GM18868 (cell line): ENCODE results near the gene POFUT2.

ENCODE experiments used
- ATAC-seq: cut with Tn5 transposase; IDR thresholded peaks from one replicate; pipeline ENCODE4 v1.9.1; 2021; ENCODE audit warnings: mild to moderate bottlenecking, moderate library complexity; ENCODE audit not compliant: unreplicated experiment

The POFUT2 gene

DNA sequence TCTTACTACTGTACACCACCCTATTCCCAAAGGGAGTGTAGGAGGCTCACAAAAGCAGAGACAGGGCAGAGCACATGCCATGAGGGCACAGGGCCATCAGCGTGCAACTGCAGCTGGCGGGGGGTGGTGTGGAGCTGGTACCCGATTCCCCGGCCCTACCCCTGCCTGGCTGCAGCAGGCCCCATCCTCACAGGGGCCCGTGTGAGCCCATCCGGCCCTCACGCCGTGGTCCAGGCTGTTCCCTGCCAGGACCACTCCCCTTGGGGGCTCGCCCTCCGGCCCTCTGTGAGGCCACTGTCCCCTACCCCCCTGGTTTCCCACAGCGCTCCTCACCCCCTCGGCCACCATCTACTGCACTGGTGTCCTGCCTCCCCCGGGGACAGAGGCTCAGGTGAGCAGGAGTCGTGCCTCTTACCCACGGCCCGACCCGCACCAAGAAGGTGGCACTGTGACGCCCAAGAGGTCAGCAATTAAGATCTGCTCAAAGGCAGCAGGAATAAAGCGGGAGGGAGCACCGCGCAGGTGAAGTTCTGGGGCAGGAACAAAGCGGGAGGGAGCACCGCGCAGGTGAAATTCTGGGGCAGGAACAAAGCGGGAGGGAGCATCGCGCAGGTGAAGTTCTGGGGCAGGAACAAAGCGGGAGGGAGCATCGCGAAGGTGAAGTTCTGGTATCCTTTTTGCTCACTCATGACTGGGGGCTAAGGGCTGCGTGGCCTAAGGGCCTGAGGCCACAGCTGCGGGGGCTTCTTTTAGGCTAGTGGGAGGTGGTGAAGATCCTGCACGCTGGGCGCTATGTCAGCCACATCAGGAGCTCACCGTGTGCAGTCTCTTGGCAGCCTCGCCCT, 3.9 kb downstream of the POFUT2 start:
- ATAC-seq: no peak

DNA sequence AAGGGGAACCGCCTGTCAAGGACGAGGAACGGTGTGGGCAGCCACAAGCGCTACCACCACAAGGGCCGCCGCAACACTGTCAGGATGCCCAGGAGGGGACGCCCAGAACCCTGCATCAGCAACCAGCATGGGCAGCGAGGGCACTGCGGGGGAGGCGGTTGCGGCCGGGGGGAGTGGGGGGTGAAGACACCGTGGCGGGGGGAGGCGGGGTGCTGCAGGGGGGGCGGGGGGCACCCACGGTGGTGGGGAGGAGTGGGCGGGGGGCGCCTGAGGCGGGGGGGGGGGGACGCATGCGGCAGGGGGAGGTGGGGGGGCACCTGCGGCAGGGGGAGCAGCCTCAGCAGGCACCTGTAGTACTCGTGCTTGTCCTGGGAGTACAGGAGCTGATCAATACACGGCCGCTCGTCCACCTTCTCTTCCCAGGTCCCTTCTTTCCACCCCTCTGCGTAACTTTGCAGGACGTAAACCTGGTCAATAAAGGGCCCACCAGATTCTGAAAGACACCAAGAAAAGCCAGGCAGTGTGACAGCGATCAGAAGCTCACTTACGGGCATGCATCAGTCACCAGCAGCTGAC, 4.6 kb downstream of the POFUT2 start:
- no peak for ATAC-seq

DNA sequence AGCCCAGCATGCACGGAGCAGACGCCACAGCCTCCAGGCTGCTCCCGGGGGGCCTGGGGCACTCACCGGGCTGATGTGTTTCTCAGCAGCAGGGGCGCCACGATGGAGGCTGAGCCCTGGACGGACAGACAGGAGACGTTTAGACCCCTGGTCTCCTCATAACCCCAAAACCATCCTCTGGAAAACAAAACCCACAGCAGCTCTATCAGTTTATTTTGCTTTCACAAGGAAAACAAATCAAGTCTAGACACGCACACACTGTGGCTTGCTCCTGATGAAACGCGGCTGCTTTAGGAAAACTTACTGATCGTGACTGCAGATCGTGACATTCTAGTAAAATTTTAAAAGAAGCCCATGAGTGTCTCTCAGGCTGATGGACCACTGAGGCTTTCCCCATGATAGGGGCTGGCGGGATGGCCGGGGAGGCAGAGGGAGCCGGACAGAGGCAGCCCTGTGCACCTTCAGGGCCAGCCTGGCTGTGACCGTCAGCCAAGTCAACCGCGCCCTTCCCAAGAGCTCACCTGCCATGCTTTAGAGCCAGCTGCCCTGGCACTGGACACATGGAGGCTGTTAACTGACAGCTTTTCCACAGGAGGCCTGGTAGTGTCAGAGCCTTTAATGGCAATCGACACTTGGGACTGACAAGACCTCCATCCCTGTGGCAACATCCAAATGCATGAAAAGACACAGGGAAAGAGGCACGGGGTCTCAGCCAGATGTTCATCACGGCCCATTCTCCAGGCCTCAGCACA, 5.2 kb downstream of the POFUT2 start:
- ATAC-seq: no peak

DNA sequence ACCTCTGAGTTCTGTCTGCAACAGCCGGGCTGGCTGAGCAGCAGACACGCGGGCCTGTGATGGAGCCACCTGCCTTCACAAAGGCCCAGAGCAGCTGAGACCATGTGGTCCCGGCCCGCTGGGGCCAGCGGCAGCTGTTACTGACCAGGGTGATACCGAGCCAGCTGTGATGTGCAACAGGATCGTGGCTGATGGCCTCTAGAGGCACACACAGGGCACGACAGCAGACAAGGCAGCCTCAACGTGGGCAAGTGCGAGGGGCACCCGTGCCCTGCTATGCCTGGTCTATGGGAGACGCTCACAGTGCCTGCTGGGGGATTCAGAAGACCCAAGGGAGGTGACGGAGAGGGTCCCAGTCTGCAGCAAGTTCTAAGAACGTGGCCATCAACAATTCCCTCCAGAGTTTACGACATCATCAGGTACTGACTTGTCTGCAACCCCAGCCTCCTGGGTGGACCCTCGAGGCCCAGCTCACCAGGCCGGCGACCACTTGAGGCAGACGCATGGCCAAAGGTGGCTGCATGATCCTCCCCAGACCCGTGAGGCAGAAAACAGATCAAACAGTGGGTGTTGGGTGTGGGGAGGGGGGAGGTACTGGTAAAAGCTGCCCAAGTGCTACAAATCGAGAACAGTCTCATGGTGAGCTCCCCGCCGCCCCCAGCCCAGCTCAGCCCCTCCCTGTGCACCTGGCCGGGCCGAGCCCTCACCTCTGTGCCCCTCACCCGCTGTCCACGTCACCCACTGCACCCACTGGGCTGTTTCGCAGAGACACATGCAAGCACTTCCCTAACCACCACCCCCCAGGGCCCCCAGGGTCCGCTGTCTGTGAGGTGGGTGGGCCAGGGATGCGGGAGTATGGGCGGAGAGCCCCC, 6.0 kb downstream of the POFUT2 start:
- no peak for ATAC-seq

DNA sequence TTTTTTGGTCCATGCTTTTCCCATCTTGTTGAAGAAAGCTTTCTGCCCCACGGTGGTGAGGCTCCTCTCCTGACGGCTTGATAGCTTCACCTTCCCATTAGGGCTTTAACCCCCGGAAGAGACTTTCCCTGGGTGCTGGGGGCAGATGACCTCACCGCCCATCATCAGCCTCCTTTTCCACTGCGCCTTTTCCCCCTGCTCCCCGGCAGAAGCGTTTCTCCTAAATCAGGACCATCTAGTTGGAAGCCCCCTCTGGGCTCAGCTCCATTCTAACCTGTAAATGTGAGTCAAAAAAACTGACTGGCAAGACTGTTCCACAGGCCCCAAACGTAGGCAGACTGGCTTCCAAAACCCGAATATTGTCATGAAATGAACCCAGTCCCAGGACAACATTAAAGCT, 6.7 kb downstream of the POFUT2 start:
- ATAC-seq: no peak

DNA sequence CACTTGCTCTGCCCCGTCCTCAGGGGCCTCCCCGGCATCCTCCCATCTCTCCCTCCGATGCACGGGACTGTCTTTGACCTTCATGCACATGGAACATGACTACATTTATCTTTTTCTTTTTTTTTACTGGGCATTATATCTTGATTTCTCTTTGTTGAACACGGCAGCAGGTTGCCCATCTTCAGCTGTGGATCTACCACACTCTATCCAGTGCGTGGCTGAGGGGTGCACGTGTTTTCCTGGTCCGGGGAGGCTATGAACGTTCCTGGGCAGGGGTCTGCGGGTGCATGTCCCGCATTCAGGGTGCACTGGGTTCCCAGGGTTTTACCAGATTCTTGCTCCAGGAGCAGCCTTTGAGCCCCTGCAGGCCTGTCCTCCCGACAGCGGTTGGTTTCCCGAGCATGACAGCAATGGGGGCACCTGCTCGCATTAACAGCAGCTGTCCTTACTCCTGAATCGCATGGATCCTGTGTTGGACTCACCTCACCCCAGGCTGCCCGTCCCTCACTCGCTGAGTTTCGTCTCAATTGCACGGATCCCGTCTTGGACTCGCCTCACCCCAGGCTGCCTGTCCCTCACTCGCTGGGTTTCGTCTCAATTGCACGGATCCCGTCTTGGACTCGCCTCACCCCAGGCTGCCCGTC, 7.4 kb downstream of the POFUT2 start:
- no peak for ATAC-seq

DNA sequence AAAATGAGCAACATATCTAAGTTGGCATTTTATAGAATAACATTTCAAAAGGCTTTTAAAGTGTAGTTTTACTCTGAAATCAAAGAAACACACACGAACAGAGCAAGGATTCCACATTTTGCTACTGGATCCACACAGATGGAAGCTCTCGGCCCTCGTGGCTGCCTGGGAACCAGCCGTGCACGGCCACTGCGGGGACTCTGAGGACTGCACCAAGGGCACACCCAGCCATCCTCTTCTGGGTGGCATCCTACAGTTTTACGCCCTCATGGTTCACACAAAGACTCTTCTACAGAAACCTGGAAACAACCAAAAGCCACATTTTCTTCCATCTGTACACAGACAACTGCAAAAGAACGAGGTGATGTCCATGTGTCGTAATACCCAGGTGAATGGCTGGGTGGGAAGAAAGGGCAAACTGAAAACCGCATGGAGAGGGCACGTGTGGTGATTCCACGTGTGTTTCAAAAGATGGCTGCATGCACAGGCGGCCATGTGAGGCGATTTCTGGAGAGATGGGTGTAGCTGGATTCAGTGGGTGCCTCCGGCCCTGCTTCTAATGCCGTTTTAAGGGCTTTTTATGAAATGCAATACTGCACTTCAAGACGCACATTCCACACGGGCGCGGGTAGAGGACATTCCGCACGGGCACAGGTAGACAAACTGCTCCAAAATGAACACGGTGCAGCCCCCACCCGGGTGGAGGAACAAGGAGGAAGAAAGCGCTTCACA, 8.1 kb downstream of the POFUT2 start:
- ATAC-seq: no peak

DNA sequence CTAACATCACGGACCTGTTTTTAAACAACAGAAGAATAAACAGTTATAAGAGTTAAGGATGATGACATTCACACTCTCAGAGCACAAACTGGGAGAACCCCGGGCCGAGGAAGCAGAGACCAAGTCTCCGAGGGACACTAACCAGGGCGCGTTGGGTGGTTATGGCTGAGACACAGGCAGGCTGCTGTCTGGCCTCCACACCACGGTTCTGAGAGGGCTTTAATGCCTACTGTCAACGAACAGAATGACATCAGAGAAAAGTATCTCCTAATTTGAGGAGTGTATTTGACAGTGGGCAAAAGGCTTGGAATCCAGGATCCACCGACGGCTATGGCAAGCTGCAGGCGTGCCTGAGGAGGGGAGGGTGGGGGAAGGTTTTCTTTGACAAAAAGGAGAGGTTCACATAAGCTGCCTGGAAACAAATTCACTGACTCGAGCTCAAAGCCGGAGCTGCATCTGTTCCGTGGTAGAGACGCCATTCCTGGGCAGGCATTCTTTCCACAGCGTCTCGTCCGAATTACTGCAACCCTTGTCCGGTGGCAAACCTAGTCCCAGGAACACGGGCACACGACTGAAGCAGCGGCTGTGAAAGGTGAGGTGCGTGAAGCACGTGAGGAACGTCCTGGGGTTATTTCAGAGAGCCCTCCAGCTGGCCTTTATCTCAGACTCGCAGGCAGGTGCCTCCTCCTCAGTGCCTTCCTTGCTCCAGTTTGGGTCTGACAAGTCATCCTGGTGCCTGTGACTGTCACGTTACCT, 9.4 kb downstream of the POFUT2 start:
- ATAC-seq: no peak

DNA sequence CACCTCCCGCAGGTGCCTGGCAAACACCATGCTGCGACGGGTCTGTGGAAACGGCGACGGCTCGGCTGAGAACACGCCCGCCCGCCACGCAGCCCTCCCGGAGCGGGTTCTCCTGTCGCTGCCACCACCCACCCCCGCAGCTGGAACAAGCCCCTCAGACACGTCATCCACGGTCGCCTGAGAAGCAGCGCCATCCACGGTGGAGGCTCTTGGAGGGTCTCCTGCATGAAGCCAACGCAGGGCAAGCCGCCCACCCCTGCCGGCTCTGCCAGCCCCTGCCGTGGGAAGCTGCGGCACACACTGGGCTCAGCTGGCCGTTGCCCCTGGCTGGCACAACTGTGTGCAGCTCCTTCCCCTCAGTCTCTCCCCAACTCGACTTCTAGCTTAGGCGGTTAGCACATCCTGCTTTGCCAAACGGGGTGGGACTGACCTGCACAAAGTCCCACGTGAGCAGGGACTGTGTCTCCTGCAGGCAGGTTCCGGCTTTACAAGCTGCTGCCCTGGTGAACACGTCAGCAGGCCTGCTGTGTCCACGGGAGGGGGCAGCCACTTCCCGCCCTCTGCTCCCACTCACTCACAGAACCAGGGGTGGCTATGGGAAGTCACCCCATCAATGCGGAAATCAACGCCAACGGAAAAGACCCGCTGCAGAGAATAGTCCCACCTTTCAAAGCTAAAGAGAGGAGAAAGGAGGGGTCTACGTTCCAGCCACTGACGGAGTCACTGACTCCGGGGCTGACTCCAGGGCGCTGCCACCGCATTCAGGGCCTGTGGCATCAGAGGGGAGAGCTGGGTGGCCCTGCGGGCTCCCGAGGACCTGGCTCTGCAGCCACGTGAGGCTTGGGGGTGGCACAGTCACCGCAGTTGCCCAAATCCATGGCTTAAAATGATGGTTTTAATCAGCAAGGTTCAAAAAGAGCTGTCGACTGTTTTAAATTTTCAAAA, 10.3 kb downstream of the POFUT2 start:
- no peak for ATAC-seq

DNA sequence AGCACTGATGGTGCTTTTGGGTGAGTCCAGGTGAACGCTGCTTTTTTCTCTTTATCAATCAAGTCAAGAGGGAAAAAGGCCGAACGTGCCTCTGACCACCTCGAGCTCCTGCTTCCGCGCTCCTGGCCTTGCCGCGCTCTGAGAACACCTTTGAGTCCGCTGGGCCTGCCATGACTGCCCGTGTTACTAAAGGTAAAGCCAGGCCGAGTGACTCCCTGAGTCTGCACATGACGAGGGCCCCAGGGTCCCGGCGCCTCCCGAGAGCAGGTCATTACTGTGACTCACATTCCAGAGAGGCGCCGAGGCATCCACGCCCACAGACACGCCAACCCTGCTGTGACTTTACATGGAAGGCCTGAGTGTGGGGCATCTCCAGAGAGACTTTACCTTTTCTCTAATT, 11.1 kb downstream of the POFUT2 start:
- no peak for ATAC-seq

DNA sequence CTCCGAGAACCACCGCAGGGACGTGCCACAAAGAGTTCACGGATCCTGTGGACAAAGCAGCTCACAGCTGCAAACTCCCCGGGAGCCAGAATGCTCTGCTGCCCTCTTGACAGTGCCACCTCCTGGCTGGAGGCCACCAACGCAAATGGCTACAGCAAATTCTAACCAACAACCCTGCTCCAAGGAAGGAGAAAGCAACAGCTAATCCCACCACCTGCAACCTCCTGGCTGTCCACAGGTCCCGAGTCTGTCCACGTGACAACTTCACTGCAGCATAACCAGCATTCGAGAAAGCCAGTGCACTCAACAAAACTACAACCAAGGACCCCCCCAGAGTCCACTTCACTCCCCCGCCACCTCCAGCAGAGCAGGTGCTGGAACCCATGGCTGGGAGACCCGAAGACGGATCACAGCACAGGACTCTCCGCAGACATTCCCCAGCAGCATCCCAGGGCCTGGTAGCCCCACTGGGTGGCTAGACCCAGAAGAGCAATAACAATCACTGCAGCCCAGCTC, 17.3 kb downstream of the POFUT2 start:
- ATAC-seq: no peak

DNA sequence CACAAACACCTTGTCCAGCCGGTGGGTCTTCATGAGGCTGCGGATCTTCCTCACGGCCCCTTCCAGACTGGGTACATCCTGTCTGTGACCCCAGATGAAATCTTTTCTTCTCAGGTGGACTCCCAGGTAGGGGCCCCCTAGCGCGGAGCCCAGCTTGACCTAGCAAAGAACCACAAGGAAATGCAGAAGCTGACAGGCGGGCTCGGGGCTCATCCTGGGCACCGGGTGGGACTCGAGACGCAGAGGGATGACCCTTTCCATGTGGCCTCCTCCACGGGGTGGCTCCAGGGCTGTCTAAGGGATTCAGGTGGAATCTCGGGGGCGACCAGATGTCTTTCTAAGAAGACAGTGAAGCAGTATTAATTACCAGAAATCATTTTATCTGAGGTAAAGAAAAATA, 17.8 kb downstream of the POFUT2 start:
- ATAC-seq: no peak

DNA sequence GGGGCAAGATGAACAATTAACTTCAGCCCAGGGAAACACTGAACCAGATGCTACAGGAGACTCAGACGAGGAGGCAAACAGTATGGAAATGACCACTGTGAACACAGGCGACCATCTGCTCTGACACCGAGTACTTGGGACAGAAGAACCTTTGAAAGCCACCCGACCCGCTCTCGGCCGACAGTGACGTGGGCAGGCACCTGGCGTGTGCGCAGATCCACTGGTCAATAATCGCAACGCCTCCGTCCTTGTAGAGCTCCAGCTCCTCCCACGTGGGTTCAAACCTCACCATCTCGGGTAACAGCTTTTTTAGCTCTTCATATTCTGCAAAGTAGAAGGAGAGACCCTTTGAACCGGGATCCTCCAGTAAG, 20.3 kb downstream of the POFUT2 start:
- no peak for ATAC-seq

DNA sequence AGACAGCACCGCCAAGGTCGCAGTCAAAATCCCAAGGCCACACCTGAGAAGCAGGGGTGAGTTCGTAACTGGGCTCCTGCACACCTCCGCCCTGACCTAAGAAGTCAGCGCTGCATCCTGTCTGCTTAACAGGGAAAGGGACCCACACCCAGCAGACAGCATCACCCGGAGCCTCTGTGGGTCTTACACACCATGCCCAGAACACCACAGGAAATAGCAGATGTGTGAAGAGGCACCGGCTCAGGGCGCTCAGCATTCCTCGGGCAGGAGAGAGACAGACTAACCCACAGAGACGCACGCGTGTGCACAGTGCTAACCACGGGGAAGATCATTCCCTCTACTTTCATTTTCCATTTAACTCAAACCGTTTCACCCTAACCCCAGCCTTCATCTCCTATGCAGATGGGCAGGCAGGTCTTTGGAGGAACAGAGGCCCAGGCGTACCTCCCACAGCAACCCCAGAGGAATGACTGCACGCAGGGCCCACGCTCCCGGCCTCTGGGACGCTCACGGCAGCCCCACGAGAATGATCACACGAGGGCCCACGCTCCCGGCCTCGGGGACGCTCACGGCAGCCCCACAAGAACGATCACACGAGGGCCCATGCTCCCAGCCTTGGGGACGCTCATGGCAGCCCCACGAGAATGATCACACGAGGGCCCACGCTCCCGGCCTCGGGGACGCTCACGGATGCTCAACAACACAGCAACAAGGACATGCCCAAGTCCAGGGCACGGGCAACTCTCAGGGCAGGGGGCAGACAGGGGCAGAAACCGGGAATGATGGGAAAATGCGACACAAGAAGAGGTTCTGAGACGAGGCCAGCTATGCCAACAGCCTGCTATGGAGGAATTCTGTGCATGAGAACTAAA, 20.9 kb downstream of the POFUT2 start:
- ATAC-seq: no peak

DNA sequence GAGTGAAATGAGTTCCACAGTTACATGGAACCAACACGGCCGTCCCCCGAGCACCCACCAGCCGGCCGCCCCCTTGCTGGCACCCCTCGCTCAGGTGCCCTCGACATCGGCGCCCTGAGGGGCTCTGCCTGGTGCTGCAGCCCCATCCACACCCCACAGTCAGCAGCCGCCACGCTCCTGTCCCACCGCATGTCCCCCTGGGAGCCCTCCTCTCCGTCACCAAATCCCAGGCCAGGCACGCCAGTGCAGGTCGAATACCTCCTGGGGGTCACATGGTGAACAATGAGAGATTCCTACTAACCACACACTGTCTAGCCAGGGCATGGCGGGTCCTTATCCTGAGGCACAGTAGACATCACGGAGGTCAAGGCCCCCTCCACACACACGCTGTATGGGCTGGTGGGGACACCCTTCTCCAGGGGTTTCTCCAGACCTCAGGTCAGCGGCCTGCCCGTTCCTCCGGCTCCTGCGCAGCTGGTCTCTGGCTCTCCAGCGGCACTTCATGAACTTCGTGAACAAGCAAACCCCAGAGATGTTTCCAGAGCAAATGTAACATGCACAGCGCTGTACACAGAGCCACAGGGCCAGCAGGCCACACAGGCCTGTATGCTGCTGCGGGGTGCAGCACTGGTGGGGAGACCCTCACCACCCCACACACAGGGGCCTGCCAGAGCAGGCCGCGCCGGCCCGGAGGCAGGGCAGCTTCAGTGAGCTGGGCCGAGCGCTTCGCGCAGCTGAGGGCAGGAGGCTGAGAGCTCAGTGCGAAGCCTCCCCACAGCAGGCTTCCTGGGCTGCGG, 21.8 kb downstream of the POFUT2 start:
- no peak for ATAC-seq

DNA sequence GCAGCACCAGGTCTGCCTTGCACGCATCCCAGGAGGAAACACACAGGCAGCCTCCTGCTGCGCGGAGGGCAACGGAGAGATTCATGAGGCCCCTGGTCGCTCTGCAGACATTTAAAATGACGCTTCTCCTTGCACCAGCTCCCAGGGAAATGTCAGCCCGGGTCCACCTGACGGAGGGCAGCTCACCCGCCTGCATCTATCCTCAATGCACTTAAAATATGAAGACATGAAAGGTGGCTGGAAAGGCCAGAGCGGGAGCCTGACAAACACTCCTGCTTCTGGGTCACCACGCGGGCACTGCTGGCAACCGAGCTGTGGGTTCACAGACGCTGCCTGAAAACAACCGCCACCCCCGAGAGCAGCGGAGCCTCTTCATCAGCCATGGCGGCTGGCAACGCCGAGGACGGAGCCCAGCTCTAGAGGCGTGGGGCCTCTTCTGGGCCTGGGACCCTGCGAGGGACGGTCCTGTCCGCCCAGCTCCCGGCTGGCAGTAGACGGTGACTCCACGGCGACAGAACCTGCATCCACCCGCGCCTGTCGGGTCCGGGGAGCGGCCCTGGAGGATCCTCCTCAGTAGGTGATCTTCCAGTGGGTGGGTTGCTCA, 22.7 kb downstream of the POFUT2 start:
- ATAC-seq: no peak
